ENCODE data around the gene ATP1B1.

GRCh38 chr1:169090900-169091311 is 15.6 kb upstream of the ATP1B1 start:
- TF ChIP-seq EZH2 (IDR thresholded peaks at IDR 0.05; ENCODE audit: insufficient read depth, poor library complexity, severe bottlenecking) (no peak), EZH2phosphoT487 (IDR thresholded peaks at IDR 0.05; ENCODE audit: insufficient read depth, low read depth) (no peak)

Measured in GM23248 (cell line).